Kidney (tissue), 14 donors: ENCODE results near the gene TPRG1. TPM values are rescaled to one million over a fixed set of nuclear protein-coding genes. Genes with fewer than 3 reads are reported as not detected.

Experiments used
- DNase-seq, 5 donors: peaks; one replicate each; pipeline ENCODE4 v3.0.0-alpha.2; 2013 to 2020
- FAIRE-seq: peaks from 2 replicates; lab custom pipeline; 2012; peaks lifted over from hg19 to GRCh38; lab: Jason Lieb, UNC
- H3K27ac ChIP-seq, 2 donors: one replicate each; pipeline ENCODE4 v1.7.0; 2013; ENCODE audit warnings: low read depth in 2 of 2, low read length in 2 of 2, inconsistent platforms in 1 of 2
- H3K27me3 ChIP-seq: one replicate; pipeline ENCODE4 v1.7.1; 2013; ENCODE audit warnings: low read length, inconsistent platforms; ENCODE audit not compliant: control insufficient read depth, insufficient read depth
- H3K36me3 ChIP-seq, 3 donors: one replicate each; pipeline versions ENCODE4 v1.7.0 to v1.7.1; 2013; ENCODE audit warnings: low read length in 3 of 3, control low read depth in 1 of 3, inconsistent platforms in 1 of 3; ENCODE audit not compliant: insufficient read depth in 3 of 3, control insufficient read depth in 2 of 3
- H3K4me1 ChIP-seq, 3 donors: one replicate each; pipeline versions ENCODE4 v1.7.0 to v1.7.1; 2013; ENCODE audit warnings: low read length in 3 of 3, inconsistent platforms in 1 of 3, low read depth in 1 of 3; ENCODE audit not compliant: control insufficient read depth in 2 of 3, insufficient read depth in 2 of 3
- H3K4me3 ChIP-seq, 3 donors: one replicate each; pipeline versions ENCODE4 v1.7.0 to v1.8.1; 2013; ENCODE audit warnings: low read length in 3 of 3, control low read depth in 1 of 3, inconsistent platforms in 1 of 3
- H3K9ac ChIP-seq, 3 donors: one replicate each; pipeline versions ENCODE4 v1.7.0 to v1.7.1; 2013; ENCODE audit warnings: low read length in 3 of 3, control low read depth in 1 of 3, inconsistent platforms in 1 of 3
- H3K9me3 ChIP-seq, 3 donors: one replicate each; pipeline versions ENCODE4 v1.7.0 to v1.7.1; 2013; ENCODE audit warnings: low read length in 3 of 3, control low read depth in 1 of 3, inconsistent platforms in 1 of 3; ENCODE audit not compliant: control insufficient read depth in 2 of 3, insufficient read depth in 1 of 3
- CTCF ChIP-seq: IDR thresholded peaks from 3 replicates; pipeline ENCODE4 v1.5.1; 2012; ENCODE audit warnings: mild to moderate bottlenecking, moderate library complexity, borderline replicate concordance; ENCODE audit not compliant: insufficient read depth; ENCODE audit errors: extremely low read depth
- intact Hi-C: fragments of 100-400 bp; cut with DNase I; formaldehyde crosslinking; loops from one replicate; pipeline ENCODE4 v1.11.1; 2022
- polyA plus RNA-seq: library from polyadenylated mRNA; stranded (reverse); fragments of 350-450 nt; fragmentation: Illumina TruSeq; extraction: RNeasy Lipid Tissue Mini Kit (QIAGEN cat#74804); gene quantifications from one replicate; pipeline ENCODE4 v1.2.3, GENCODE V29; 2014; ENCODE audit warnings: low read depth, low replicate concordance; ENCODE audit not compliant: insufficient read depth
- total RNA-seq: library from RNA; stranded (reverse); fragmentation: NEBNext Ultra II Directional; extraction: Animal tissue kit (Norgen Biotek cat#: 25700); gene quantifications from one replicate; pipeline ENCODE4 v1.2.1, GENCODE V29; 2021
- donor health status: control.
- donor health status: control.
- donor health status: control.
- donor health status: control.
- donor health status: control.
- donor health status: DM: yes; HTN: yes; CAD: no.
- donor health status: Normal renal cell carcinoma (clear cell type).

Gene TPRG1
- total and polyA plus RNA-seq, 2 donors from 2014 or later = 0.37 to 2.7 TPM

- intact Hi-C loops = no loop called here
- Histone ChIP-seq H3K4me1 (no peaks in the 10 kb centered on the region), H3K9me3 (no peaks in the 10 kb centered on the region), H3K27me3 (no peaks in the 10 kb centered on the region), H3K27ac (no peak overlapping the region), H3K9ac (no peak overlapping the region), H3K36me3 (no peaks in the 10 kb centered on the region), H3K4me3 (no peak overlapping the region)
- FAIRE-seq (no peak), DNase-seq (no peak)
- no peak for TF ChIP-seq CTCF
Observed at GRCh38 chr3:189157232-189158007, 14.4 kb upstream of the TPRG1 start.

DNA sequence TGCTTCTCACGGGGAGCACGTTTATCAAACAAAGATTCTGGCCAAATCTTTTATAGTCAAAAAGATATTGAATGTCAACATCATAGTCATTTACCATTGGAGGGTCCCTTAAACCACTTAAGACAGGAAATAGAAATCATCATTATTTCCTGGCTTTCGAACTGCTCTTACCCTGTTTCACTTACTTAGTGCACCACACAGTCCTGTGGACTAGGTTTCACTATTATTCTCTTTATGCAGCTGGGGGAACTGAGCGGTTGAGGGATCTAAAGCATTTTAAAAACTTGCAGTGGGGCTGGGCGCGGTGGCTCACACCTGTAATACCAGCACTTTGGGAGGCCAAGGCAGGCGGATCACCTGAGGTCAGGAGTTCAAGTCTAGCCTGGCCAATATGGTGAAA, 13.7 kb upstream of the TPRG1 start:
- no peaks in the 10 kb centered on the region for H3K27me3 ChIP-seq
- no peak for DNase-seq
- no peaks in the 10 kb centered on the region for H3K4me1 ChIP-seq
- H3K9ac ChIP-seq = no peak overlapping the region
- no peaks in the 10 kb centered on the region for H3K36me3 ChIP-seq
- TF ChIP-seq CTCF = no peak
- no peak overlapping the region for H3K27ac ChIP-seq
- intact Hi-C loops = no loop called here
- H3K9me3 ChIP-seq = no peaks in the 10 kb centered on the region
- no peak overlapping the region for H3K4me3 ChIP-seq
- no peak for FAIRE-seq

GRCh38 chr3:189160519-189161309, 11.1 kb upstream of the TPRG1 start:
- Histone ChIP-seq H3K9me3 (no peaks in the 10 kb centered on the region), H3K27ac (no peak overlapping the region), H3K4me1 (no peaks in the 10 kb centered on the region), H3K36me3 (no peaks in the 10 kb centered on the region), H3K4me3 (no peak overlapping the region), H3K27me3 (no peaks in the 10 kb centered on the region), H3K9ac (no peak overlapping the region)
- DNase-seq (no peak), FAIRE-seq (no peak)
- TF ChIP-seq CTCF = no peak
- intact Hi-C loops = no loop called here
